ENCODE results near the gene ARHGAP35. TPM values are rescaled to one million over a fixed set of nuclear protein-coding genes. Genes with fewer than 3 reads are reported as not detected.

ARHGAP35 gene
- total and polyA plus RNA-seq, 10 donors: 2.3 to 49.4 (median 39.5) TPM

GRCh38 chr19:46830864-46831263 lies 29.9 kb upstream of the ARHGAP35 start:
- Histone ChIP-seq H3K36me3 (peaks cover 0 to 4% (median 0%) of the 10 kb centered on the region in 6 donors), H3K9me3 (no peaks in the 10 kb centered on the region), H3K27ac (peak overlapping the region in 4 of 8 donors; percentile 24 to 76 (median 64)), H3K27me3 (replicated peaks in 1 of 7) (no peaks in the 10 kb centered on the region), H3K4me3 (no peak overlapping the region), H3K4me1 (peaks cover 0 to under 1% (median 0%) of the 10 kb centered on the region in 6 donors)
- WGBS, 5 donors: 91 to 98% (median 96%) methylated on average over 2 of the region's 2 CpGs
- no peak for DNase-seq
- TF ChIP-seq CTCF (IDR thresholded peaks at IDR 0.05 in 8 of 11, conservative IDR thresholded peaks at IDR 0.05 in 3 of 11) (no peak), POLR2A (IDR thresholded peaks at IDR 0.05) (no peak)
- intact Hi-C loops (cut with DNase I; ENCODE audit: low total_unique reads): no loop called here

GRCh38 chr19:46834121-46834520 lies 26.7 kb upstream of the ARHGAP35 start:
- Histone ChIP-seq H3K9me3 (no peaks in the 10 kb centered on the region), H3K4me1 (peaks cover 0 to 10% (median 3%) of the 10 kb centered on the region in 6 donors), H3K36me3 (peaks cover 5 to 36% (median 19%) of the 10 kb centered on the region in 6 donors), H3K27me3 (replicated peaks in 1 of 7) (no peaks in the 10 kb centered on the region), H3K27ac (no peak overlapping the region), H3K4me3 (no peak overlapping the region)
- DNase-seq: no peak
- 79 to 91% (median 83%) methylated on average over 5 of the region's 5 CpGs for WGBS, 5 donors
- TF ChIP-seq POLR2AphosphoS5 (IDR thresholded peaks at IDR 0.05) (no peak), CTCF (IDR thresholded peaks at IDR 0.05 in 8 of 11, conservative IDR thresholded peaks at IDR 0.05 in 3 of 11) (no peak), POLR2A (IDR thresholded peaks at IDR 0.05) (no peak)
- intact Hi-C loops (cut with DNase I; ENCODE audit: low total_unique reads): no loop called here

- 93 to 98% (median 95%) methylated on average over 6 of the region's 6 CpGs for WGBS, 5 donors
- TF ChIP-seq CTCF (IDR thresholded peaks at IDR 0.05 in 8 of 11, conservative IDR thresholded peaks at IDR 0.05 in 3 of 11) (no peak), POLR2AphosphoS5 (IDR thresholded peaks at IDR 0.05) (no peak), POLR2A (IDR thresholded peaks at IDR 0.05) (no peak)
- intact Hi-C loops (cut with DNase I; ENCODE audit: low total_unique reads): no loop called here
These were observed 25.8 kb upstream of the ARHGAP35 start for GRCh38 chr19:46834984-46835383.

GRCh38 chr19:46838160-46838559 lies 22.6 kb upstream of the ARHGAP35 start:
- no peaks in the 10 kb centered on the region for H3K9me3 ChIP-seq
- TF ChIP-seq POLR2A (IDR thresholded peaks at IDR 0.05) (no peak), POLR2AphosphoS5 (IDR thresholded peaks at IDR 0.05) (peak; percentile 12 to 59 (median 17))
- peaks cover 10 to 46% (median 27%) of the 10 kb centered on the region in 6 donors for H3K4me1 ChIP-seq
- 89 to 94% (median 91%) methylated on average over 12 to 20 of the region's 20 CpGs for WGBS, 5 donors
- intact Hi-C loops (cut with DNase I; ENCODE audit: low total_unique reads): no loop called here
- no peak for DNase-seq
- peaks cover 5 to 71% (median 40%) of the 10 kb centered on the region in 6 donors for H3K36me3 ChIP-seq
- H3K27ac ChIP-seq: no peak overlapping the region
- H3K4me3 ChIP-seq: no peak overlapping the region
- H3K27me3 ChIP-seq (replicated peaks in 1 of 7): no peaks in the 10 kb centered on the region

More at GRCh38 chr19:46834984-46835383, 25.8 kb upstream of the ARHGAP35 start:
- Histone ChIP-seq H3K36me3 (peaks cover 5 to 45% (median 25%) of the 10 kb centered on the region in 6 donors), H3K9me3 (no peaks in the 10 kb centered on the region), H3K27ac (no peak overlapping the region), H3K4me3 (no peak overlapping the region), H3K4me1 (peaks cover 0 to 18% (median 8%) of the 10 kb centered on the region in 6 donors), H3K27me3 (replicated peaks in 1 of 7) (no peaks in the 10 kb centered on the region)
- DNase-seq: no peak
